ENCODE measurements around the gene CZIB. TPM values are rescaled to one million over a fixed set of nuclear protein-coding genes. Genes with fewer than 3 reads are reported as not detected.

CZIB gene
- 52.1 and 61.4 TPM in 2 replicates for total RNA-seq

GRCh38 chr1:53220171-53220961 is at the start of gene CZIB:
Gene CZIB (minus strand): TSS chr1:53220634. CDS start chr1:53220575, 59 bp downstream.

GRCh38 chr1:53238197-53239155 is 18.0 kb upstream of the CZIB start, which contains the start of gene MAGOH:
Gene MAGOH (minus strand): TSS chr1:53238518. CDS start chr1:53238448, 70 bp downstream.

GRCh38 chr1:53196485-53197290 is 23.7 kb downstream of the CZIB start, which contains the start of gene CPT2:
Gene CPT2 (plus strand): TSS chr1:53196824. CDS start chr1:53196944, 120 bp downstream.

Other genes starting within 250 kb of the CZIB start
- gene PODN, start 158.4 kb downstream of the CZIB start, total RNA-seq, result 56.5 and 58.7 TPM in 2 replicates
- gene SLC1A7, start 78.0 kb downstream of the CZIB start, total RNA-seq, result 1.00 and 5.8 TPM in 2 replicates
- 13.2 and 16.8 TPM in 2 replicates for gene CPT2, start 23.8 kb downstream of the CZIB start, total RNA-seq
- gene MAGOH, start 17.9 kb upstream of the CZIB start, total RNA-seq, result 30.2 and 36.1 TPM in 2 replicates
- gene LRP8, start 107.4 kb upstream of the CZIB start, total RNA-seq, result 11.5 and 15.6 TPM in 2 replicates
- gene DMRTB1, start 238.8 kb upstream of the CZIB start, total RNA-seq, result not detected in 2 replicates